D341Med (cell line): ENCODE data around the gene PRMT7.

Experiments used
- DNase-seq: peaks from one replicate; pipeline ENCODE4 v3.0.0; 2012; ENCODE audit warnings: low spot score

Gene PRMT7

GRCh38 chr16:68376590-68376989 lies 65.8 kb downstream of the PRMT7 start:
- DNase-seq, result no peak

GRCh38 chr16:68377221-68377620 lies 66.4 kb downstream of the PRMT7 start:
- no peak for DNase-seq

DNA sequence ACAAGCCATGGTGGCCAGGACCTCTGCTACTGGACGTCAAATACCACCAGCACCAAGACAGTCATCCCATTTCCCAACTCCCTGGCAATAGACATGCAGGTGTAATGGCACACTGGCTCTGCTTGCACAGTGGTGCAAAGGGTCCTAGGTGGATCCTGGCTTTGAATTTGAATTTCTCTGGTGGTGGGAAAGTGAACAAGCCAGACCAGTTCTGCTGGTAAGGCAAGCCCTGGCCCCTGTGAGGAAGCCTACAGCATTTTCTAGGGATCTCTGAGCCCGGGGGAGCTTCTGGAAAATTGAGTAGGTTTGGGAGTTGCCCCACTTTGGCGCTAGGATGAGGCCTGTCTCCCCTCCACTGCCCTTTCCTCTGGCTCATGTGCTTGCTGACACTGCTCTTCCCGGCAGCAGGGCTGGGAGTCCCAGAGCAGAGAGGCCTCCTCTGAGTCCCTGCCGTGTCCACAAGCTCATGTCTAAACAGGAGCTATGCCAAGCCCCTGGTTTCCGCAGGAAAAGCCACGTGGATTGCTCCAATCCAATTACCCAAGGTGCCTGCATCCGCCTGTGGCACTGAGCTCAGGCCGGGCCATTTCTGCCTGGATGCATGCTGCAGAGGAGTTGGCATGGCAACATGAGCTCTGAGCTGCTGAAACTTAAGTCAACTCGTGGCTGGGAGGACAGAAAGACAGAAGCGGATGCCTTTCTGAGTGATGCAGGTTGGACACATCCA lies 67.0 kb downstream of the PRMT7 start:
- no peak for DNase-seq

DNA sequence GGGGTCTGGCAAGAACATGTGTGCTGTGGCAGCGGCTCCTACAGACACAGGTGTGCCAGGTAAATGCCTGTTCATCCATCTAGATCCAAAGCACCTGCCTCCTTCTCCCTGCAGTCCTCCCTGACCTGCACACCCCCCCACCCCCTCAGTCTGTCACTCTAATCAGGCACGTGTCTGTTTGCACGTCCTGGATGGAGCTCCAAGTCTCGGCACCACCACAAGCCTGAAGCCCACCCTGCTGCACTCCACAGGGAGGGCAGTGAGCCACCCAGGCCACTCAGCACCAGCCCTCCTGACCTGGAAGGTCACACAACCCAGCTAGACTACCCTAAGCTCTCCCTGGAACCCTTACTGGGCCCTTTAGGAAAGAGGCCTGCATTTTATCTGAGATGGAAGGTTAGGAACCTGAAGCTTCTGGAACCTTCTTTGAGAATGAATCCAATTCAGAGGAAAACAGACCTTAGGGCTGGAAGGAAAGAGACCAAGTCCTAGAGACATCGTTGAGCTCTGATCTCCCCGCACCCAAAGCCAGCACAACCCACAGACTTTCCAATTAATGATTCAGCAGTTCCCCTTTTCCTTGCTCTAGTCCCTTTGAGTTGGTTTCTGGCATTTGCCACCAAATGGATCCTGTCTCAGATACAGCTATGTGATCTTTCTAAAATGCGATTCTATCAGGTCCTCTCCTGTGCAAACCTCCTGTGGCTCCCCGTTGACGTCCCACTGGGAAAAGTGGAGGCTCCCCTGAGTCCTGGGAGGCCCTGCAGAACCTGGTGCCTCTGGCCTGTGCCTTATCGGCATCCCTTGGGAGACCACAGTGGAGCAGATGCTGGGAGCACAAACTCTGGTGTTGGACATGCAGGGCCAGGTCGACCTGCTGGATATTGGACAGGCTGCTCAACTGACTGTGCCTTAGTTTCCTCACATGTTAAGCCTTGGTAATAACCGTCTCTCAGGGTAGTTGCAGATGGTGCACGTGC lies 67.9 kb downstream of the PRMT7 start:
- DNase-seq, result no peak

DNA sequence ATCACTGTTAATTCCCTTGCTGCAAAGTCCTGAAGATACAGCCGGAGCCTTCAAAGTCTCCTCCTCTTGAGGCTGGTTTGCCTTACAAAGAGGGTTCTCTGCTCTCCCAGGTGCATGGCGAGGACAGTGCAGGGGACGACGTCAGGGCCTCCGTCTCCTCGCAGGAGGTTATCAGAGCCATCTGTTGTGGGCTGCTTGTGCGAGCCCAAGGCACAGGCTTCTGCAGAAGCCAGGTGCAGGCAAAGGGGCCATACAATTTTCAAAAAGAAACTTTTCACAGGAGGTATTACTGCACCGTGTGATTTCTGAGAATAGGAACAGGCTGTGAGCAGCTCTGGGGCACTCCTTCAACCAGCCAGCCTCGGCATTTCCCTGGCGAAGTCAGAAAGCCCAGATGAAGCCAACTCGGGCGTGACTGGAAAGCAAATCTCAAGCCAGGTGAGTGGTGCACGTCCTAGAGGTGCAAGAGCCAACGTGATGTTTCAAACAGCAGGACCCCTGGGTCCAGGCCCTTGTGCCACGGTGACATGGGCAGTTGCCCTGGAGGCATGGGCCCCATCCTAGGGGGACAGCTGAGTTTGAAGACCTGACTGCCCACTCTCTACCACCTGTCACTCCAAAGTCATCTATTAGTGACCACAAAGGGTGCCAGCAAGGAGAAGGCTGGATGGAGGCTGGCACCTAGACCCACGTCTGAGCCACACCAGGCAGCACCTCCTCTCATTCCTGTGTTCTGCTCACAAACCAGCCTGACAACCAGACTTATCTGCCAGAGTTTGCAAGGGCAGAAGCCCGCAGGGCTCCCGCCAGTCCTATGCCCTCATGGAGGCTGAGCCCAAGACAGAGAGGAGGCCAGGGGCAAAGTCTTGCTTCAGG lies 68.9 kb downstream of the PRMT7 start:
- no peak for DNase-seq

DNA sequence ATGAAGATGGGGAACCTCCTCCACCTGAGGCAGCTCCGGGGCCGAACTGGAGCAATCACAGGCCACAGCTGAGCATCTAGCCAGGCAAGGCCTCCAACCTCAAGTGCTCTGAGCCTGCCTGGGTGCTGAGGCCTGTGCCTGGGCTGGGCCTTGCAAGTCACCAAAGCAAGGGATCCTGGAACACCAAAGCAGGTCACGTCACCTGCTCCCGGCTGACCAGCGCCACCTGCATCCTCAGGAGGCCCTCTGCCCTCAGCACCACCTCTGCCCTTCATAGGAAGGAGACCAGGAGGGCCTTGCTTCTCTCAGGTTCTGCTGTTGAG lies 69.5 kb downstream of the PRMT7 start:
- no peak for DNase-seq

GRCh38 chr16:68380676-68381362 lies 70.0 kb downstream of the PRMT7 start:
- no peak for DNase-seq

GRCh38 chr16:68381363-68381724 lies 70.5 kb downstream of the PRMT7 start:
- DNase-seq, result no peak

DNA sequence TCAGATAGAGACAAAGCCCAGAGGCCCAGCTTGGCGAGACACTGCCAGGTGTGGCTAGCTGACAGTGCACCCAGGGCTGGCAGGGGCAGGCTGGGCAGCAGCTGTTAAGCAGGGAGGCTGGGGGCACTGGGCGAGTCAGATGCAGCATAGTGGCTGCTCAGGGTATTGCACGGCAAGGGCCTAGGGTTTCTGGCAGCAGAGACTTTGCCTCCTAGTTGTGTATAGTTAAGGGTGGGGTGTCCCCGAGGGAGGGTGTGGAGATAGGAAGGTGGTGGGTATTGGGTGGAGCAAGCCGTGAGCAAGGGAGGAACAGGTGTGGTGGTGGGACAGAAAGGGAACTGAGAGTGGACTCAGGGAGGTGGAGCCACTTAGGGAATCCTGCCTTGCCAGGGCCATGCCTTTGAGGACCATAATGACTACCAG lies 71.5 kb downstream of the PRMT7 start:
- peak; percentile 57 for DNase-seq

DNA sequence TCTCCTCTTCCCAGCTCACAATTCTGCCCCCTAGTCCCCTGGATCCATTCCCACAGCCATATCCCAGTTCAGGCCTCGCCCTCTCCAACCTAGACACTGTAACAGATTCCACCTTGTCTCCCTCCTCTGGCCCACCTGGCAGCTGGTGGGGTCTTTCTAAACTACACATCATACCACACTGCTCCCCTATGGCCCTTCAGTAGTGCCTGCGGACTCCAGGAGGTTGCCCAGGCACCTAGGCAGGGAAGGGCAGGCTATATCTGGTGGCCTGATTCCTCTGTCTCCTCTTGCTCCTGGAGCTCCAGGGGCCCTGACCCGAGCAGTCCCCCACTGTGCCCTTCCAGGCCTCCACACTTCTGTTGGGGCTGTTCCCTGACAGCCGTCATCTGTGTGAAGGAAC lies 73.0 kb downstream of the PRMT7 start:
- no peak for DNase-seq

DNA sequence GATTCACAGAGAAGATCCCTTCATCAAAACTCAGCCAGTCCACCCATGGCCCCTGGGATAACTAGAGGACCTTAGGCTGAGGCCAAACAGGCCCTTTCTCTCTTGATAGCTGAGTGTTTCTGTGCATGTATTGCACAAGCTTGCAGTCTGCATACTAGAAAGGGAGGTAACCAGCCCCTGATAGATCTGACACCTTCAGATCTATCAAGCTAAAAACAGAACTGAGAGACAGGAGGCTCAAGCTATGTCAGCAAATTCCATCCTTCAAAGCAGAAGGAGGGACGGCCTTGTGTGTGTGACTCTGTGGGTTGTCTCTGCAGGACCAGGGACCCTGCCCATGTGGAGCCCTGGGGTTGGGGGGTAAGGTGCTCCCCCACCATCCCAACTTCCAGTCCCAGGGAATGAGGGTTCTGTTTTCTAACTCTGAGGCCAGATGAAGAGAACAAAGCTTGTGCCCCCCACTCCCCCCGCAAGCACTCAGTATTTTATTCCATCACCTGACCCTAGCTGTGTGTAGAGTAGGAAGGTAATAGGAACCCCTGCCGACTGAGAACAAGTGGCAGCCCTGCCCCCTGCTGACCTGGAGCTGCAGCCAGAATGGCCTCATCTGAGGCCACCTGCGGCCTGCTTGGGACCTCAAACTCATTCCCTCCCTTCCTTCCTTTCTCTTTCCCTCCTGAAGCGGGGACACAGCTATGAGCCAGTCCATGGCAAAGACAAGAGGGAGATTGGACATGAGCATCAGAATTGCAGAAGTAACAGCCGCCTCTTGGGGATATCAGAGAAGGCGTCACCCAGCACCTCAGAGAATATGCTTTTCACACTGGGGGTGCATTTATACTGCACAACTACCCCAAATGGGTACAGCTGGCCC lies 73.7 kb downstream of the PRMT7 start:
- DNase-seq, result no peak

GRCh38 chr16:68385371-68385770 lies 74.6 kb downstream of the PRMT7 start:
- no peak for DNase-seq

DNA sequence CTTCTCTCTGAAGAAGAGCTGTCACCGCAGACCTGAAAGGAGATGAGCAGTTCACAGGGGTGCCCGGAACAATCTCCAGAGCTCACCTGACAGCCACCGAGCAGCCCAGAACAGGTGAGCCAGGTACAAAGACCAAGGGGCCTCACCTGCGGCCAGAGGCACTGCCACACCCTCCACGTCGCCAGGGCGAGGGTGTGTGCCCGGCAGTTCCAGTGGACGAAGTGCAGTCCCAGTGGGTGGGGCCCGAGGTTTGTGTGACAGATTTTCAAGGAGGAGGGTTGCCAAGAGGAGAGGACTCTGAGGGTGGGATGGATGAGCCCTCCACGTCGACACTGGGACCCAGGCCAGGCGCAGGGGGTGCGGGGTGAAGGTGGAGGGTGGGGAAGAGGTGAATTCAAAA lies 75.8 kb downstream of the PRMT7 start:
- DNase-seq, result no peak

- DNase-seq, result no peak
Measured at GRCh38 chr16:68387301-68387700, 76.5 kb downstream of the PRMT7 start.

- DNase-seq, result no peak
Measured at GRCh38 chr16:68388124-68388523, 77.3 kb downstream of the PRMT7 start.

- no peak for DNase-seq
Measured at GRCh38 chr16:68389006-68389405, 78.2 kb downstream of the PRMT7 start.

GRCh38 chr16:68389750-68390371 lies 79.0 kb downstream of the PRMT7 start:
- DNase-seq, result no peak

DNA sequence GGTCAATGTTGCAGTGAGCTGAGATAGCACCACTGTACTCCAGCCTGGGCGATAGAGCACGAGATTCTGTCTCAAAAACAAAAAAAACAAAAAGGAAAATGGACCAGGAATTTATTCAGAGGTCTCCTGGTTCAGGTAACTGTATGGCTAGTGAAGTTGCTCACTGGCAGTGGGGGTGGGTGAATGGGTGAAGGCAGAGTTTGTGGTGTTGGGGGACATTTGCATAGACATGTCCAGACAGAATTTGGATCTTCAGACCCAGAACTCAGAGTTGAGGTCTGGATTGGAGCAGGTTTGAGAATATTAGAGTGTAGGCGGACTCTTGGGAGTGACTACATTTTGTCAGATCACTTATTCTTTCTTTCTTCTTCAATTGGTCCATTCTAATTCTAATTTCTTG lies 82.5 kb downstream of the PRMT7 start:
- DNase-seq, result no peak

GRCh38 chr16:68395167-68395786 lies 84.5 kb downstream of the PRMT7 start:
- no peak for DNase-seq

GRCh38 chr16:68395815-68396214 lies 85.0 kb downstream of the PRMT7 start:
- no peak for DNase-seq
